Upper lobe of right lung (tissue), 1 donor: Measurements from ENCODE around the gene RETREG1. TPM values are rescaled to one million over a fixed set of nuclear protein-coding genes. Genes with fewer than 3 reads are reported as not detected.

Experiments
- ATAC-seq: fragments of 200-7000 bp; cut with Tn5 transposase; one replicate; pipeline ENCODE4 v1.9.1; 2020; ENCODE audit warnings: mild to moderate bottlenecking, moderate library complexity
- DNase-seq: peaks from one replicate; pipeline ENCODE4 v3.0.0-alpha.2; 2020
- H3K27ac ChIP-seq: fragments of 200-600 bp; one replicate; pipeline ENCODE4 v1.8.0; 2022
- H3K27me3 ChIP-seq: fragments of 200-600 bp; one replicate; pipeline ENCODE4 v1.8.0; 2022; ENCODE audit warnings: mild to moderate bottlenecking
- H3K36me3 ChIP-seq: fragments of 200-600 bp; one replicate; pipeline ENCODE4 v1.8.0; 2022
- H3K4me1 ChIP-seq: fragments of 200-600 bp; one replicate; pipeline ENCODE4 v1.8.0; 2022
- H3K4me3 ChIP-seq: fragments of 200-600 bp; one replicate; pipeline ENCODE4 v1.8.0; 2022; ENCODE audit warnings: mild to moderate bottlenecking
- H3K9me3 ChIP-seq: fragments of 200-600 bp; one replicate; pipeline ENCODE4 v1.8.0; 2022
- intact Hi-C: fragments of 100-400 bp; cut with DNase I; formaldehyde crosslinking; loops from one replicate; pipeline ENCODE4 v1.11.0; 2022
- total RNA-seq: library from RNA; stranded (reverse); fragmentation: NEBNext Ultra II Directional; extraction: Animal tissue kit (Norgen Biotek cat#: 25700); gene quantifications from one replicate; pipeline ENCODE4 v1.2.1, GENCODE V29; 2021
- TF ChIP-seq, protein P1 (sequence below): fragments of 200-600 bp; IDR thresholded peaks from one replicate; pipeline ENCODE4 v1.8.0; 2022; ENCODE audit warnings: antibody characterized with exemption
- donor health status: DM: no; HTN: yes; CAD: no; lungs with severe emphysema.

RETREG1 gene
- total RNA-seq, 1 donor from 2014 or later: 22.8 TPM

DNA sequence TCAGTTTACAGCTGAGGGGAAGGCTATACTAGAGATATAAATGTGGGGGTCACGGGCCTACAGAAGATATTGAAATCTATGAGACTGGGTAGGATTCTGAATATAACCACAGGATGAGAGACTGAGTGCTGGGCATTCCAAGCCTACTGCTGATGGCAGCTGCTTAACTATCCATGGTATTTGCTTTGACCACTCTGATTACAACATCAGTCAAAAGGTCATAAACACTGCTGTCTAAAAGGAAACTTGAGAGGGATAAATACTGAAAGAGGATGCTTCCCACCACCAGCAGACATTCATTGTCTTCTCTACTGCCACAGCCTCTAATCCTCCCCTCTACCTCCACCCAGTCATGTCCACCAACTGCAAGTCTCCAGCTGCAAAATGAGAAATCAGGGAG, 155.0 kb downstream of the RETREG1 start:
- DNase-seq: no peak
- Histone ChIP-seq H3K4me1 (peaks cover 56% of the 10 kb centered on the region), H3K36me3 (peaks cover 66% of the 10 kb centered on the region)

DNA sequence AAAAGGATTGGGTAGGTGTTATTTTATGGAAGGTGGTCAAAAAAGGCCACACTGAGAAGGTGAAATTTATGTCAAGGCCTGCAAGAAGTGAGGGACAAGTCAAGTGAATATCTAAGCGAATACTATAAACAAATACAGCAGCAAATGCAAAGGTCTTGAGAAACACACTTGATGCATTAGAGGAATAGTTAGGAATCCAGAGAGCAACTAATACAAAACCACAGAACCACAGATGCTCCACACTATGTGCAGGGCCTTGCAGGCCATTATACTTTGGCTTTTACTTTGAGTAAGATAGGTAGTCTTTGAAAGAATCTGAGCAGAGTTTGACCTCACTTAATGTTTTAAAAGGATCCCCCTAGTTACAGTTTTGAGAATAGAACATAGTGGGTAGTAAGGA, 155.8 kb downstream of the RETREG1 start:
- ATAC-seq (no peak), DNase-seq (no peak)
- TF ChIP-seq, protein P1, sequence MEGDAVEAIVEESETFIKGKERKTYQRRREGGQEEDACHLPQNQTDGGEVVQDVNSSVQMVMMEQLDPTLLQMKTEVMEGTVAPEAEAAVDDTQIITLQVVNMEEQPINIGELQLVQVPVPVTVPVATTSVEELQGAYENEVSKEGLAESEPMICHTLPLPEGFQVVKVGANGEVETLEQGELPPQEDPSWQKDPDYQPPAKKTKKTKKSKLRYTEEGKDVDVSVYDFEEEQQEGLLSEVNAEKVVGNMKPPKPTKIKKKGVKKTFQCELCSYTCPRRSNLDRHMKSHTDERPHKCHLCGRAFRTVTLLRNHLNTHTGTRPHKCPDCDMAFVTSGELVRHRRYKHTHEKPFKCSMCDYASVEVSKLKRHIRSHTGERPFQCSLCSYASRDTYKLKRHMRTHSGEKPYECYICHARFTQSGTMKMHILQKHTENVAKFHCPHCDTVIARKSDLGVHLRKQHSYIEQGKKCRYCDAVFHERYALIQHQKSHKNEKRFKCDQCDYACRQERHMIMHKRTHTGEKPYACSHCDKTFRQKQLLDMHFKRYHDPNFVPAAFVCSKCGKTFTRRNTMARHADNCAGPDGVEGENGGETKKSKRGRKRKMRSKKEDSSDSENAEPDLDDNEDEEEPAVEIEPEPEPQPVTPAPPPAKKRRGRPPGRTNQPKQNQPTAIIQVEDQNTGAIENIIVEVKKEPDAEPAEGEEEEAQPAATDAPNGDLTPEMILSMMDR: no peak
- H3K27ac ChIP-seq: no peak overlapping the region
- H3K4me1 ChIP-seq: peaks cover 59% of the 10 kb centered on the region
- H3K27me3 ChIP-seq: no peaks in the 10 kb centered on the region
- no peaks in the 10 kb centered on the region for H3K9me3 ChIP-seq
- peaks cover 69% of the 10 kb centered on the region for H3K36me3 ChIP-seq
- H3K4me3 ChIP-seq: no peak overlapping the region
- intact Hi-C loops: no loop called here

More for the DNA sequence above, 155.0 kb downstream of the RETREG1 start:
- Histone ChIP-seq H3K4me3 (no peak overlapping the region), H3K27me3 (no peaks in the 10 kb centered on the region), H3K27ac (no peak overlapping the region), H3K9me3 (no peaks in the 10 kb centered on the region)
- intact Hi-C loops: no loop called here
- TF ChIP-seq, protein P1: no peak
- ATAC-seq: no peak

DNA sequence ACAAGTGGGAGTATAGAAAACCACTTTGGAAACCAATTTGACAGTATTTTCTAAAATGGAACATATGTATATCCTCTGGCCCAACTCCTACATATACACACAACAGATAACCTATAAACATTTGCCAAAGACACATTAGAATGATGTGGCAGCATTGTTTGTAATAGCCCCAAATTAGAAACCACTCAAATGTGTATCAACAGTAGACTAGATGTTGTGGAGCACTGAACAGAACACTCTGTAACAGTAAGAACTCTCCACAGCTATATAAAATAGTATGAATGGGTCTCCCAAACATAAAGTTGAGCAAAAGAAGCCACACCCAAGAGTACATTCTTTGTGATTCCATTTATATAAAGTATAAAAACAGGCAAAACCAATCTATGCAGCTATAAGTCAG, 157.3 kb downstream of the RETREG1 start:
- intact Hi-C loops: no loop called here
- no peak for ATAC-seq
- DNase-seq: no peak

DNA sequence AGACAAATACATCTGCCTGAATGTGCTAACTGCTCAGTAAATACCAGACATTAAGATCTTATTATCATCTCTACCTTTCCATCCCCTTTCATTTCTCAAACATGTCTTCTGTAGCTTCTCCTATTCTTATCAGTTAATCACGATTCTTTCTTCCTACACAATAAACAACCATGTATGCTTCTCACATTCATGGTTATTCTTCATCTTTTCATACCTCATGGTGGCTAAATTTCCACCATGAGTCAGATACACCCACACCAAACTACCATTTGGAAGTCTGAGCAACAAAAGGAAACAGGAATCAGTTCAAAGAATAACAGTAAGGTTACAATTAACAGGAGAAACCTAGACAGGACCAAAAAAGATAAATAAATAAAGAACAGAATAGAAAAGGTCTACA, 158.9 kb downstream of the RETREG1 start:
- intact Hi-C loops: no loop called here
- H3K36me3 ChIP-seq: peaks cover 66% of the 10 kb centered on the region
- H3K9me3 ChIP-seq: no peaks in the 10 kb centered on the region
- H3K4me1 ChIP-seq: peaks cover 52% of the 10 kb centered on the region
- DNase-seq: no peak
- H3K4me3 ChIP-seq: no peak overlapping the region
- TF ChIP-seq, protein P1: no peak
- no peak for ATAC-seq
- H3K27ac ChIP-seq: no peak overlapping the region
- no peaks in the 10 kb centered on the region for H3K27me3 ChIP-seq

More for the DNA sequence above, 157.3 kb downstream of the RETREG1 start:
- no peaks in the 10 kb centered on the region for H3K27me3 ChIP-seq
- H3K27ac ChIP-seq: no peak overlapping the region
- H3K4me1 ChIP-seq: peaks cover 68% of the 10 kb centered on the region
- TF ChIP-seq, protein P1: no peak
- no peak overlapping the region for H3K4me3 ChIP-seq
- H3K9me3 ChIP-seq: no peaks in the 10 kb centered on the region
- peaks cover 69% of the 10 kb centered on the region for H3K36me3 ChIP-seq

DNA sequence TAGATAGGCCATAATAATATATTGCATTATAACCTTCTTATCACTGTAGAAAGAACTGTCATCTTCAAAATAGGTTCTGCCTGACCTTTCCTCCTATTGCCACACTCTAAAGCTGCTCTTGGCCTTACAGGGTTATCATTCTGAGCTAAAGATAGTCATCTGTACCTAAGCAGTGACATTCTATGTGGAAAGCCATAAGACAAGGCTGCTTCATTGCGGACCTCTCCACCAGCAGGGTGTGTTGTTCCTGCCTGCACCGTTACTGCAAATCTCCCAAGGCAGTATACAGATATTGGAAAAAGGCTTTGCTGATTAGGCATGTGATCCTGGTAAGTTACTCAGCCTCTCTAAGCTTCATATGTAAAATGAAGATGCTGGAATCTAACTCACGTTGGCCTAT, 159.3 kb downstream of the RETREG1 start:
- Histone ChIP-seq H3K9me3 (no peaks in the 10 kb centered on the region), H3K4me3 (no peak overlapping the region), H3K27me3 (no peaks in the 10 kb centered on the region), H3K4me1 (peaks cover 48% of the 10 kb centered on the region), H3K36me3 (peaks cover 66% of the 10 kb centered on the region), H3K27ac (no peak overlapping the region)
- DNase-seq (no peak), ATAC-seq (no peak)
- TF ChIP-seq, protein P1: no peak
- intact Hi-C loops: no loop called here
